Measurements from ENCODE around the gene CHRNA9.
"Not testable (repeated sequence)": the region's sequence is repeated elsewhere in the genome, so short reads cannot be mapped to it uniquely, and the experiment has no call there.

The CHRNA9 gene

GRCh38 chr4:40334591-40335524, at the start of gene CHRNA9:
CHRNA9 (plus strand) TSS chr4:40335333; CDS start chr4:40335468, 135 bp downstream.
- Histone ChIP-seq H3K4me1 (ENCODE audit: insufficient read depth, low read length) (peaks cover 8% of the 10 kb centered on the region), H2AFZ (ENCODE audit: low read depth, low read length) (no peak within 1 kb of the TSS), H3K36me3 (ENCODE audit: insufficient read depth, low read length) (no peaks in the 10 kb centered on the region), H3K27me3 (ENCODE audit: insufficient read depth, low read length) (no peaks in the 10 kb centered on the region), H3K9me3 (ENCODE audit: low read length) (no peaks in the 10 kb centered on the region), H3K4me3 (ENCODE audit: low read length) (no peak within 1 kb of the TSS)

GRCh38 chr4:40285692-40286091, 49.4 kb upstream of the CHRNA9 start:
- H3K4me1 ChIP-seq (ENCODE audit: insufficient read depth, low read length) = peaks cover 6% of the 10 kb centered on the region
- H3K4me3 ChIP-seq (ENCODE audit: low read length) = no peak overlapping the region
- H3K9me3 ChIP-seq (ENCODE audit: low read length) = no peaks in the 10 kb centered on the region
- no peaks in the 10 kb centered on the region for H3K27me3 ChIP-seq (ENCODE audit: insufficient read depth, low read length)
- no peak overlapping the region for H2AFZ ChIP-seq (ENCODE audit: low read depth, low read length)
- no peaks in the 10 kb centered on the region for H3K36me3 ChIP-seq (ENCODE audit: insufficient read depth, low read length)

GRCh38 chr4:40288566-40288965, 46.6 kb upstream of the CHRNA9 start:
- Histone ChIP-seq H3K4me1 (ENCODE audit: insufficient read depth, low read length) (peaks cover 6% of the 10 kb centered on the region), H3K27me3 (ENCODE audit: insufficient read depth, low read length) (no peaks in the 10 kb centered on the region), H3K36me3 (ENCODE audit: insufficient read depth, low read length) (no peaks in the 10 kb centered on the region), H3K4me3 (ENCODE audit: low read length) (no peak overlapping the region), H2AFZ (ENCODE audit: low read depth, low read length) (no peak overlapping the region), H3K9me3 (ENCODE audit: low read length) (no peaks in the 10 kb centered on the region)

GRCh38 chr4:40289366-40290188, 45.6 kb upstream of the CHRNA9 start:
- Histone ChIP-seq H3K4me3 (ENCODE audit: low read length) (no peak overlapping the region), H3K36me3 (ENCODE audit: insufficient read depth, low read length) (no peaks in the 10 kb centered on the region), H2AFZ (ENCODE audit: low read depth, low read length) (no peak overlapping the region), H3K9me3 (ENCODE audit: low read length) (no peaks in the 10 kb centered on the region), H3K4me1 (ENCODE audit: insufficient read depth, low read length) (peaks cover 6% of the 10 kb centered on the region), H3K27me3 (ENCODE audit: insufficient read depth, low read length) (no peaks in the 10 kb centered on the region)

GRCh38 chr4:40290611-40291186, 44.4 kb upstream of the CHRNA9 start:
- H3K36me3 ChIP-seq (ENCODE audit: insufficient read depth, low read length); H3K27me3 ChIP-seq (ENCODE audit: insufficient read depth, low read length); H2AFZ ChIP-seq (ENCODE audit: low read depth, low read length); H3K9me3 ChIP-seq (ENCODE audit: low read length); H3K4me3 ChIP-seq (ENCODE audit: low read length); H3K4me1 ChIP-seq (ENCODE audit: insufficient read depth, low read length): not testable (repeated sequence)

GRCh38 chr4:40292313-40292759, 42.8 kb upstream of the CHRNA9 start:
- Histone ChIP-seq H3K36me3 (ENCODE audit: insufficient read depth, low read length) (no peaks in the 10 kb centered on the region), H3K27me3 (ENCODE audit: insufficient read depth, low read length) (no peaks in the 10 kb centered on the region), H3K9me3 (ENCODE audit: low read length) (peaks cover 6% of the 10 kb centered on the region), H3K4me1 (ENCODE audit: insufficient read depth, low read length) (no peaks in the 10 kb centered on the region), H2AFZ (ENCODE audit: low read depth, low read length) (no peak overlapping the region), H3K4me3 (ENCODE audit: low read length) (no peak overlapping the region)

GRCh38 chr4:40294339-40294738, 40.8 kb upstream of the CHRNA9 start:
- Histone ChIP-seq H3K36me3 (ENCODE audit: insufficient read depth, low read length) (no peaks in the 10 kb centered on the region), H3K9me3 (ENCODE audit: low read length) (peaks cover 6% of the 10 kb centered on the region), H3K4me1 (ENCODE audit: insufficient read depth, low read length) (no peaks in the 10 kb centered on the region), H2AFZ (ENCODE audit: low read depth, low read length) (no peak overlapping the region), H3K27me3 (ENCODE audit: insufficient read depth, low read length) (no peaks in the 10 kb centered on the region), H3K4me3 (ENCODE audit: low read length) (no peak overlapping the region)

GRCh38 chr4:40295030-40295429, 40.1 kb upstream of the CHRNA9 start:
- not testable (repeated sequence) for H3K4me1 ChIP-seq (ENCODE audit: insufficient read depth, low read length); H3K9me3 ChIP-seq (ENCODE audit: low read length); H3K4me3 ChIP-seq (ENCODE audit: low read length); H3K27me3 ChIP-seq (ENCODE audit: insufficient read depth, low read length); H2AFZ ChIP-seq (ENCODE audit: low read depth, low read length); H3K36me3 ChIP-seq (ENCODE audit: insufficient read depth, low read length)

GRCh38 chr4:40295572-40295971, 39.6 kb upstream of the CHRNA9 start:
- H3K9me3 ChIP-seq (ENCODE audit: low read length) = peaks cover 6% of the 10 kb centered on the region
- no peak overlapping the region for H3K4me3 ChIP-seq (ENCODE audit: low read length)
- H3K4me1 ChIP-seq (ENCODE audit: insufficient read depth, low read length) = no peaks in the 10 kb centered on the region
- H3K27me3 ChIP-seq (ENCODE audit: insufficient read depth, low read length) = no peaks in the 10 kb centered on the region
- H2AFZ ChIP-seq (ENCODE audit: low read depth, low read length) = no peak overlapping the region
- H3K36me3 ChIP-seq (ENCODE audit: insufficient read depth, low read length) = no peaks in the 10 kb centered on the region

- H3K9me3 ChIP-seq (ENCODE audit: low read length) = peaks cover 6% of the 10 kb centered on the region
- H2AFZ ChIP-seq (ENCODE audit: low read depth, low read length) = no peak overlapping the region
- H3K36me3 ChIP-seq (ENCODE audit: insufficient read depth, low read length) = no peaks in the 10 kb centered on the region
- H3K4me3 ChIP-seq (ENCODE audit: low read length) = no peak overlapping the region
- no peaks in the 10 kb centered on the region for H3K4me1 ChIP-seq (ENCODE audit: insufficient read depth, low read length)
- H3K27me3 ChIP-seq (ENCODE audit: insufficient read depth, low read length) = no peaks in the 10 kb centered on the region
Measured at GRCh38 chr4:40299126-40299525, 36.0 kb upstream of the CHRNA9 start.

GRCh38 chr4:40299811-40300292, 35.3 kb upstream of the CHRNA9 start:
- Histone ChIP-seq H3K9me3 (ENCODE audit: low read length) (peaks cover 8% of the 10 kb centered on the region), H3K27me3 (ENCODE audit: insufficient read depth, low read length) (no peaks in the 10 kb centered on the region), H3K4me3 (ENCODE audit: low read length) (no peak overlapping the region)

GRCh38 chr4:40300371-40301162, 34.6 kb upstream of the CHRNA9 start:
- Histone ChIP-seq H2AFZ (ENCODE audit: low read depth, low read length) (no peak overlapping the region), H3K9me3 (ENCODE audit: low read length) (peaks cover 3% of the 10 kb centered on the region), H3K4me1 (ENCODE audit: insufficient read depth, low read length) (no peaks in the 10 kb centered on the region), H3K36me3 (ENCODE audit: insufficient read depth, low read length) (no peaks in the 10 kb centered on the region), H3K4me3 (ENCODE audit: low read length) (no peak overlapping the region), H3K27me3 (ENCODE audit: insufficient read depth, low read length) (no peaks in the 10 kb centered on the region)

More at GRCh38 chr4:40299811-40300292, 35.3 kb upstream of the CHRNA9 start:
- Histone ChIP-seq H3K4me1 (ENCODE audit: insufficient read depth, low read length) (no peaks in the 10 kb centered on the region), H3K36me3 (ENCODE audit: insufficient read depth, low read length) (no peaks in the 10 kb centered on the region), H2AFZ (ENCODE audit: low read depth, low read length) (no peak overlapping the region)

All from neuron (in vitro differentiated cells).